Ovary (tissue), 9 donors: ENCODE results near the gene RASSF10. TPM values are rescaled to one million over a fixed set of nuclear protein-coding genes. Genes with fewer than 3 reads are reported as not detected.

Source experiments
- DNase-seq, 5 donors: peaks; one replicate each; pipeline ENCODE4 v3.0.0-alpha.2; 2019 to 2020
- H3K27ac ChIP-seq, 2 donors: fragments of 200-600 bp; one replicate each; pipeline versions ENCODE4 v1.5.1 to v1.8.0; 2019 to 2022
- H3K27me3 ChIP-seq: fragments of 200-600 bp; one replicate; pipeline ENCODE4 v1.8.0; 2022
- H3K36me3 ChIP-seq: fragments of 200-600 bp; sonication (generic); one replicate; pipeline ENCODE4 v1.5.1; 2019
- H3K4me1 ChIP-seq: one replicate; pipeline ENCODE4 v1.8.1; 2013; ENCODE audit warnings: mild to moderate bottlenecking, moderate library complexity; ENCODE audit not compliant: insufficient read depth
- H3K4me3 ChIP-seq: fragments of 200-600 bp; sonication (generic); one replicate; pipeline ENCODE4 v1.5.1; 2017
- H3K9me3 ChIP-seq, 2 donors: fragments of 200-600 bp in 1 of 2; sonication (generic) in 1 of 2; one replicate each; pipeline versions ENCODE4 v1.5.1 to v1.8.1; 2013 to 2019; ENCODE audit warnings: mild to moderate bottlenecking in 1 of 2, moderate library complexity in 1 of 2
- CTCF ChIP-seq, 3 donors: fragments of 450-650 bp in 2 of 3; fragments of 200-600 bp in 1 of 3; IDR thresholded peaks; one replicate each; pipeline versions ENCODE4 v1.5.1 to v1.8.0; 2016 to 2022; ENCODE audit warnings: antibody characterized with exemption in 3 of 3, mild to moderate bottlenecking in 1 of 3
- EP300 ChIP-seq: sonication (generic); formaldehyde crosslinking; IDR thresholded peaks from one replicate; pipeline ENCODE4 v1.6.1; 2017; ENCODE audit warnings: antibody characterized with exemption
- POLR2A ChIP-seq: fragments of 450-650 bp; IDR thresholded peaks from one replicate; pipeline ENCODE4 v1.6.1; 2017; ENCODE audit warnings: antibody characterized with exemption, mild to moderate bottlenecking, moderate library complexity
- WGBS, 3 donors: extraction: QIAGEN DNeasy Blood & Tissue Kit in 1 of 3; methylation state at CpG; one replicate each; pipeline versions ENCODE4 v1.1.5 to v1.1.7; 2013 to 2017; 5-methylcytosine and 5-hydroxymethylcytosine counted together
- intact Hi-C, 4 donors: fragments of 100-400 bp; cut with DNase I; formaldehyde crosslinking; loops; one replicate each; pipeline versions ENCODE4 v1.11.0 to v1.15.1; 2022 to 2023
- polyA plus RNA-seq, 2 donors: library from polyadenylated mRNA; stranded (reverse); fragments of 200-250 nt in 1 of 2; fragments of 350-450 nt in 1 of 2; fragmentation: Illumina TruSeq in 1 of 2; extraction: RNeasy Lipid Tissue Mini Kit (QIAGEN cat#74804) in 1 of 2; gene quantifications; one replicate each; pipeline ENCODE4 v1.2.3, GENCODE V29; 2013 to 2014
- total RNA-seq, 7 donors: library from RNA; depleted of rRNA in 2 of 7; stranded (reverse); fragments of >200 nt in 2 of 7; fragmentation: NEBNext Ultra II Directional in 3 of 7; extraction: Animal tissue kit (Norgen Biotek cat#: 25700) in 3 of 7; gene quantifications; one replicate each; pipeline versions ENCODE4 v1.1.0 to v1.2.4, GENCODE V29; 2016 to 2023
- donor health status: DM: no; HTN: no; CAD: no; lungs with moderate emphysema.
- donor health status: DM: no; HTN: no; CAD: no.
- donor health status: Bipolar disorder and iron deficiency.
- donor health status: DM: yes; HTN: yes; CAD: no.
- donor health status: DM: no; HTN: no; CAD: no.
- donor health status: DM: yes; HTN: yes; CAD: no.

Gene RASSF10
- total and polyA plus RNA-seq, 9 donors: 0.36 to 3.8 (median 0.72) TPM; not detected in 3

GRCh38 chr11:13013054-13013488, 4.0 kb downstream of the RASSF10 start:
- intact Hi-C loops: no loop called here
- no peak for DNase-seq
- no peak overlapping the region for H3K4me3 ChIP-seq
- WGBS, 3 donors: 37 to 58% (median 41%) methylated on average over 7 of the region's 7 CpGs
- peaks cover 3% of the 10 kb centered on the region for H3K4me1 ChIP-seq
- no peaks in the 10 kb centered on the region for H3K36me3 ChIP-seq
- TF ChIP-seq CTCF (IDR thresholded peaks at IDR 0.05): no peak
- no peak for TF ChIP-seq EP300
- no peak for TF ChIP-seq POLR2A
- H3K27ac ChIP-seq: no peak overlapping the region
- no peaks in the 10 kb centered on the region for H3K27me3 ChIP-seq
- H3K9me3 ChIP-seq: no peaks in the 10 kb centered on the region

GRCh38 chr11:13015753-13016152, 6.6 kb downstream of the RASSF10 start:
- Histone ChIP-seq H3K9me3 (no peaks in the 10 kb centered on the region), H3K27ac (no peak overlapping the region), H3K27me3 (no peaks in the 10 kb centered on the region), H3K4me1 (no peaks in the 10 kb centered on the region), H3K4me3 (no peak overlapping the region), H3K36me3 (no peaks in the 10 kb centered on the region)
- 53 to 67% (median 58%) methylated on average over 6 of the region's 6 CpGs for WGBS, 3 donors
- intact Hi-C loops: no loop called here
- TF ChIP-seq CTCF (IDR thresholded peaks at IDR 0.05) (no peak), POLR2A (no peak), EP300 (no peak)
- no peak for DNase-seq

- intact Hi-C loops: no loop called here
- no peak overlapping the region for H3K27ac ChIP-seq
These were observed 7.3 kb downstream of the RASSF10 start for GRCh38 chr11:13016415-13016814.

GRCh38 chr11:13019313-13019712, 10.2 kb downstream of the RASSF10 start:
- H3K4me1 ChIP-seq: no peaks in the 10 kb centered on the region
- WGBS, 3 donors: 78 to 82% (median 81%) methylated on average over 4 of the region's 4 CpGs
- TF ChIP-seq EP300: no peak
- TF ChIP-seq CTCF (IDR thresholded peaks at IDR 0.05): no peak
- TF ChIP-seq POLR2A: no peak

More at GRCh38 chr11:13016415-13016814, 7.3 kb downstream of the RASSF10 start:
- Histone ChIP-seq H3K4me1 (no peaks in the 10 kb centered on the region), H3K27me3 (no peaks in the 10 kb centered on the region), H3K36me3 (no peaks in the 10 kb centered on the region), H3K4me3 (no peak overlapping the region), H3K9me3 (no peaks in the 10 kb centered on the region)
- TF ChIP-seq EP300: no peak
- TF ChIP-seq POLR2A: no peak
- TF ChIP-seq CTCF (IDR thresholded peaks at IDR 0.05): no peak
- no peak for DNase-seq

GRCh38 chr11:13023423-13023822, 14.3 kb downstream of the RASSF10 start:
- no peak for DNase-seq
- TF ChIP-seq EP300 (no peak), POLR2A (no peak)

More at GRCh38 chr11:13019313-13019712, 10.2 kb downstream of the RASSF10 start:
- H3K4me3 ChIP-seq: no peak overlapping the region
- H3K36me3 ChIP-seq: no peaks in the 10 kb centered on the region
- H3K27me3 ChIP-seq: no peaks in the 10 kb centered on the region
- no peak for DNase-seq
- intact Hi-C loops: no loop called here
- no peaks in the 10 kb centered on the region for H3K9me3 ChIP-seq
- no peak overlapping the region for H3K27ac ChIP-seq

More at GRCh38 chr11:13023423-13023822, 14.3 kb downstream of the RASSF10 start:
- H3K9me3 ChIP-seq: no peaks in the 10 kb centered on the region
- H3K36me3 ChIP-seq: no peaks in the 10 kb centered on the region
- 73 to 81% (median 75%) methylated on average over 5 of the region's 5 CpGs for WGBS, 3 donors
- H3K27ac ChIP-seq: no peak overlapping the region
- H3K4me1 ChIP-seq: no peaks in the 10 kb centered on the region
- H3K4me3 ChIP-seq: no peak overlapping the region
- H3K27me3 ChIP-seq: no peaks in the 10 kb centered on the region
- intact Hi-C loops: no loop called here
